GM12875 (cell line): ENCODE measurements around the gene GPR3.

Experiments used
- H3K4me3 ChIP-seq: one replicate; pipeline ENCODE4 v1.5.1; 2011; ENCODE audit warnings: low read depth, low read length, control low read depth
- TF ChIP-seq, protein P1 (sequence below): IDR thresholded peaks from 2 replicates; pipeline ENCODE4 v1.5.1; 2011; ENCODE audit warnings: low read depth, mild to moderate bottlenecking, control low read depth, inconsistent platforms, low read length, moderate library complexity, borderline replicate concordance; ENCODE audit not compliant: insufficient read depth

GPR3 gene

DNA sequence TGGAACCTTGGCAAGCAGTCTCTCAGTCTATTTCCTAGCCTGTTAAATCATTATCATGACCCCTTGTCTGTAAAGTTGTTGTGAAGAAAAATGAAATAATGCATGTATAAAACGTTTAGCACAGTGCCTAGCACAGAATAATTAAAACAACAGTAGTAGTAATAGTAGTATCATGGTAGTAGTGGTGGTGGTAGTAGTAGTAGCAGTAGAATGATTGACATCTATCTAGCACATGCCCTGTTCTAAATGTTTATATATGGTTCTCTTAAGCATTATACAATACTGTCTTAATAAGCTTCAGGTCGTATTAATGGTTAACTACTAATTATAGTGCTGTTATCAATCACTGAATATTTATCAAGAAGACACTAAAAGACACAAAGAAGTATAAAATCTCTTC is 46.7 kb downstream of the GPR3 start:
- H3K4me3 ChIP-seq, result no peak overlapping the region
- TF ChIP-seq, protein P1, sequence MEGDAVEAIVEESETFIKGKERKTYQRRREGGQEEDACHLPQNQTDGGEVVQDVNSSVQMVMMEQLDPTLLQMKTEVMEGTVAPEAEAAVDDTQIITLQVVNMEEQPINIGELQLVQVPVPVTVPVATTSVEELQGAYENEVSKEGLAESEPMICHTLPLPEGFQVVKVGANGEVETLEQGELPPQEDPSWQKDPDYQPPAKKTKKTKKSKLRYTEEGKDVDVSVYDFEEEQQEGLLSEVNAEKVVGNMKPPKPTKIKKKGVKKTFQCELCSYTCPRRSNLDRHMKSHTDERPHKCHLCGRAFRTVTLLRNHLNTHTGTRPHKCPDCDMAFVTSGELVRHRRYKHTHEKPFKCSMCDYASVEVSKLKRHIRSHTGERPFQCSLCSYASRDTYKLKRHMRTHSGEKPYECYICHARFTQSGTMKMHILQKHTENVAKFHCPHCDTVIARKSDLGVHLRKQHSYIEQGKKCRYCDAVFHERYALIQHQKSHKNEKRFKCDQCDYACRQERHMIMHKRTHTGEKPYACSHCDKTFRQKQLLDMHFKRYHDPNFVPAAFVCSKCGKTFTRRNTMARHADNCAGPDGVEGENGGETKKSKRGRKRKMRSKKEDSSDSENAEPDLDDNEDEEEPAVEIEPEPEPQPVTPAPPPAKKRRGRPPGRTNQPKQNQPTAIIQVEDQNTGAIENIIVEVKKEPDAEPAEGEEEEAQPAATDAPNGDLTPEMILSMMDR, result no peak

DNA sequence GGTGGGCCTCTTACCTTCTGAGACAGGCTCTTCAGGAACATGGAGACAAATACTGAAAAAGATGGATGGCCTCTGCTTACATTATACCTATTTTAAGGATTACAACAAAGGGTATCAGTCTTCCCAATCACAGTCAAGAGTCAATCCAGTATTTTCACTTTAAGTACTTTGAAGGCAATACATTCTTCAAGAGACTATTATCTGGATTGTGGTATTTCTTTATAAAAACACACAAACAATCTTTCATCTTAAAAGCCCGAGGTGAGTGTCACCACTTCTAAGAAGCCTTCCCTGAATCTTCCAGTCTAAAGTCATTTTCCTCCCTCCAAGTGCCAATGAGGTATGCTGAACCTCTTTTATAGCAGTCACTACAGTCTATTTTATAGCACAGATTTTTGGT is 52.2 kb downstream of the GPR3 start:
- TF ChIP-seq, protein P1, result no peak
- no peak overlapping the region for H3K4me3 ChIP-seq
